ENCODE measurements around the gene SUN1. TPM values are rescaled to one million over a fixed set of nuclear protein-coding genes. Genes with fewer than 3 reads are reported as not detected.

SUN1 gene
- total and polyA plus RNA-seq, 2 of the 8 experiments (the other 6 are each of a cell fraction or from before 2014, with no cell fraction given), result 108 to 158 TPM

- peaks cover 0 to 12% (median 0%) of the 10 kb centered on the region in 4 experiments; a peak in 2 of 7 replicates for H3K4me1 ChIP-seq (replicated peaks in 1 of 4; ENCODE audit: control insufficient read depth in 3 of 4, insufficient read depth in 4 of 4, low read length in 3 of 4)
- FAIRE-seq, result no peak
- no peak overlapping the region for H4K8ac ChIP-seq (ENCODE audit: extremely low read depth, insufficient read depth, low read length)
- H3K79me2 ChIP-seq (ENCODE audit: control insufficient read depth in 1 of 2, insufficient read depth in 2 of 2, low read length in 2 of 2), result no peaks in the 10 kb centered on the region
- H3K14ac ChIP-seq (ENCODE audit: insufficient read length), result no peak overlapping the region
- H4K91ac ChIP-seq (replicated peaks; ENCODE audit: insufficient read length, low read length), result no peak overlapping the region
- H3K4me3 ChIP-seq (ENCODE audit: extremely low read depth in 1 of 4, insufficient read depth in 2 of 4, low read depth in 3 of 4, low read length in 4 of 4), result no peak overlapping the region
- H2BK12ac ChIP-seq (ENCODE audit: low read depth, low read length), result no peak overlapping the region
- no peak overlapping the region for H3K27ac ChIP-seq (ENCODE audit: low read depth, low read length)
- no peak for TF ChIP-seq KDM1A (IDR thresholded peaks at IDR 0.05; ENCODE audit: borderline replicate concordance, low read length)
- no peak for TF ChIP-seq YY1 (IDR thresholded peaks at IDR 0.05; ENCODE audit: low read depth, low read length)
- no peak for TF ChIP-seq GABPA (IDR thresholded peaks at IDR 0.05; ENCODE audit: borderline replicate concordance, insufficient read depth, low read length)
- no peak for TF ChIP-seq POLR2A (IDR thresholded peaks at IDR 0.05; ENCODE audit: control extremely low read depth in 1 of 2, low read depth in 2 of 2, low read length in 2 of 2)
- TF ChIP-seq SP1 (IDR thresholded peaks at IDR 0.05; ENCODE audit: low read depth, low read length), result no peak
- TF ChIP-seq NANOG (IDR thresholded peaks at IDR 0.05; ENCODE audit: insufficient read depth, low read depth, low read length, poor library complexity, severe bottlenecking), result no peak
- no peak for TF ChIP-seq SP4 (IDR thresholded peaks at IDR 0.05; ENCODE audit: low read length)
- no peak for TF ChIP-seq EP300 (IDR thresholded peaks at IDR 0.05; ENCODE audit: borderline replicate concordance in 1 of 2, low read depth in 2 of 2, low read length in 2 of 2)
- no peak for TF ChIP-seq GTF2F1 (IDR thresholded peaks at IDR 0.05; ENCODE audit: borderline replicate concordance, low read depth, low read length)
- TF ChIP-seq TCF12 (IDR thresholded peaks at IDR 0.05; ENCODE audit: low read depth, low read length), result no peak
- H2BK20ac ChIP-seq (ENCODE audit: low read length), result no peak overlapping the region
- H2BK5ac ChIP-seq (ENCODE audit: low read depth, low read length), result no peak overlapping the region
- no peak overlapping the region for H3K4ac ChIP-seq (replicated peaks; ENCODE audit: insufficient read length, low read depth, low read length)
- H3K23ac ChIP-seq (ENCODE audit: insufficient read length), result no peak overlapping the region
- H2BK15ac ChIP-seq (ENCODE audit: low read length), result no peak overlapping the region
- H3K4me2 ChIP-seq (ENCODE audit: insufficient read depth in 1 of 2, low read depth in 2 of 2, low read length in 2 of 2), result no peak overlapping the region
- H3K27me3 ChIP-seq (replicated peaks in 1 of 4; ENCODE audit: control insufficient read depth in 3 of 4, extremely low read depth in 1 of 4, insufficient read depth in 3 of 4, low read length in 3 of 4), result peaks cover 0 to 8% (median 7%) of the 10 kb centered on the region in 4 experiments; a peak in 4 of 7 replicates
- WGBS, 2 experiments (ENCODE audit: extremely low coverage in 1 of 2, insufficient coverage in 1 of 2, insufficient read length in 1 of 2, insufficient replicate concordance in 2 of 2, low coverage in 1 of 2, low lambda C conversion rate in 2 of 2, missing lambda C conversion rate in 1 of 2), result 85% methylated on average over 28 of the region's 31 CpGs; no CpG with 5 or more reads in 1 of the 2 experiments
- no peak overlapping the region for H3K56ac ChIP-seq (replicated peaks; ENCODE audit: insufficient read length, low read depth, low read length)
- H2AFZ ChIP-seq (ENCODE audit: low read length), result no peak overlapping the region
- H4K5ac ChIP-seq (ENCODE audit: insufficient read length, low read depth, low read length), result no peak overlapping the region
- H2AK5ac ChIP-seq (ENCODE audit: low read depth, low read length), result no peak overlapping the region
- DNase-seq (ENCODE audit: low read depth in 1 of 2, low spot score in 2 of 2), result no peak
- no peaks in the 10 kb centered on the region; the same call in 1 of the 2 replicates for H3K23me2 ChIP-seq (ENCODE audit: low read depth, low read length)
- H2BK120ac ChIP-seq (replicated peaks; ENCODE audit: low read depth, low read length), result no peak overlapping the region
- H4K20me1 ChIP-seq (replicated peaks in 1 of 2; ENCODE audit: control insufficient read depth in 1 of 2, insufficient read depth in 2 of 2, low read length in 2 of 2), result peaks cover 0 to 2% of the 10 kb centered on the region in 2 experiments
- H3K9ac ChIP-seq (replicated peaks in 1 of 4; ENCODE audit: extremely low read depth in 1 of 4, low read depth in 3 of 4, low read length in 3 of 4), result no peak overlapping the region
- H3K36me3 ChIP-seq (ENCODE audit: control insufficient read depth in 2 of 4, insufficient read depth in 4 of 4, low read length in 3 of 4), result no peaks in the 10 kb centered on the region
- H3K79me1 ChIP-seq (ENCODE audit: low read depth, low read length), result no peaks in the 10 kb centered on the region
- ChIA-PET POLR2A (ENCODE audit: partially characterized antibody) (interaction anchor here (0.6 to 1.6 kb wide), 3 partner anchors 12 to 30 kb away, joined by 3 to 4 read pairs (median 3); no protein-coding TSS in a partner anchor), CTCF (ENCODE audit: partially characterized antibody) (interaction anchor here (0.6 to 1.2 kb wide), 3 partner anchors 13 to 152 kb away, joined by 3 to 4 read pairs (median 3); no protein-coding TSS in a partner anchor)
- no peaks in the 10 kb centered on the region for H3K9me3 ChIP-seq (ENCODE audit: insufficient read depth in 2 of 2, low read depth in 1 of 2, low read length in 1 of 2)
- H3K18ac ChIP-seq (ENCODE audit: extremely low read depth, low read length), result no peak overlapping the region
Observed at GRCh38 chr7:913736-914520, 81.7 kb downstream of the SUN1 start.
